ENCODE measurements around the gene USP5. TPM values are rescaled to one million over a fixed set of nuclear protein-coding genes. Genes with fewer than 3 reads are reported as not detected.

USP5 gene
- total RNA-seq, 1 experiment from 2014 or later, result 158 TPM

DNA sequence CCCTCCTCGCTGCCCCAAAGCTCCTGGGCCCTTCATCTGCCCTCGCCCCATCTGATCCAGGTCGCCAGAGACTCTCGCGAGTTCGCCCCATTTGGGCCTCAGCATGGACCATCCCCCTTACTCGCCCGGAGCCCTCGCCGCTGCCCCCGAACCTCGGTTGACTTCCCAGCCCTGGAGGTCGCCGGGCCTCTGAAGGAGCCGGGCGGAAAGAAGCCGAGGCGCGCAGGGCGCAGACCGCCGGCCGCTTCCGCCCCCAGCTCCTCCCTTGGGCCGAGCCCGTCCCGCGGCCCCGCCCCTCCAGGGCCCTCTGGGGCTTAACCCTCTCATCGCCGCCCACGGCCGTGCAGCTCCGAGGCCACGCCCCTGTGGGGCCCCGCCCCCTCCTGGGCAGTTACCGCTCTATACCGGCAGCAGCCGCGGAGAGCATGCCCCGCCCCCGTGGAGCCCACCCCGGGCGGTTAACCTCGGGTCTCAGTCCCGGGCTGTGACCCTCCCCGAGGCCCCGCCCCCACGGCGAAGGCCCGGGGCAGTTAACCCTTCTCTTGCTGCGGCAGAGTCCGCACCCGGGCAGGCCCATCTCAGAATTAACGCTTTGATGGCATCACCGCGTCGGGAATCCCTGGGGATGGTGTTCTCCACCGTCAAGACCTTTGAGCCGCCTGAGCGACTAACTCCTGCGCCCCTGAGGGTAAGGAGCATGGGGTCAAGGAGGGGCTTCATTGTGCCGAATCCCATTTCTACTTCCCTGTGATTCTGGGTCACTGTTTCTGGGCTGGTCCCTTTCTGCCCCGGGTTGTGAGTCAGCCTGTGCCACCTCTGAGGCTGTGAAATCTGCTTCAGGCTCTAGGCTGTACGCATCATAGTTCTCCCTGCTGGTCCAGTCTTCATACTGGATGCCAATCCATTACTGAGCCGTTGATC is 21.4 kb downstream of the USP5 start, which contains the start of gene SPSB2 (continued):
- TF ChIP-seq OVOL2 (CRISPR knock-in tag; IDR thresholded peaks at IDR 0.05; ENCODE audit: borderline replicate concordance) (no peak), CBFB (CRISPR knock-in tag; IDR thresholded peaks at IDR 0.05; ENCODE audit: low read depth) (0 out of 2 replicates have a peak, but pooled peaks have one; percentile 63), ZNF671 (CRISPR knock-in tag; IDR thresholded peaks at IDR 0.05) (no peak), FOXK1 (CRISPR knock-in tag; IDR thresholded peaks at IDR 0.05) (0 out of 2 replicates have a peak, but pooled peaks have one; percentile 32), SMAD3 (CRISPR knock-in tag; IDR thresholded peaks at IDR 0.05; ENCODE audit: borderline replicate concordance) (peak; percentile 68; the same call in 1 of the 2 replicates), NR1H2 (CRISPR knock-in tag; IDR thresholded peaks at IDR 0.05) (no peak), FOXP4 (CRISPR knock-in tag; IDR thresholded peaks at IDR 0.05) (no peak), IRF2 (CRISPR knock-in tag; IDR thresholded peaks at IDR 0.05; ENCODE audit: borderline replicate concordance, low read depth) (no peak), EMX1 (CRISPR knock-in tag; IDR thresholded peaks at IDR 0.05) (no peak), ZNF138 (CRISPR knock-in tag; conservative IDR thresholded peaks at IDR 0.05) (no peak), GTF2I (CRISPR knock-in tag; conservative IDR thresholded peaks at IDR 0.05) (no peak), IRF1 (CRISPR knock-in tag; IDR thresholded peaks at IDR 0.05) (no peak), ARID4B (CRISPR knock-in tag; IDR thresholded peaks at IDR 0.05; ENCODE audit: borderline replicate concordance) (peak; percentile 81; the same call in 1 of the 2 replicates), GABPB1 (CRISPR knock-in tag; IDR thresholded peaks at IDR 0.05) (peak; percentile 51), ZNF423 (CRISPR knock-in tag; IDR thresholded peaks at IDR 0.05) (no peak), STAT6 (CRISPR knock-in tag; conservative IDR thresholded peaks at IDR 0.05; ENCODE audit: low read depth) (no peak), CREB1 (CRISPR knock-in tag; IDR thresholded peaks at IDR 0.05) (0 out of 2 replicates have a peak, but pooled peaks have one; percentile 19), ZMAT4 (CRISPR knock-in tag; IDR thresholded peaks at IDR 0.05) (no peak)
- TF ChIP-seq, protein P1, sequence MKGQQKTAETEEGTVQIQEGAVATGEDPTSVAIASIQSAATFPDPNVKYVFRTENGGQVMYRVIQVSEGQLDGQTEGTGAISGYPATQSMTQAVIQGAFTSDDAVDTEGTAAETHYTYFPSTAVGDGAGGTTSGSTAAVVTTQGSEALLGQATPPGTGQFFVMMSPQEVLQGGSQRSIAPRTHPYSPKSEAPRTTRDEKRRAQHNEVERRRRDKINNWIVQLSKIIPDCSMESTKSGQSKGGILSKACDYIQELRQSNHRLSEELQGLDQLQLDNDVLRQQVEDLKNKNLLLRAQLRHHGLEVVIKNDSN (CRISPR knock-in tag; IDR thresholded peaks at IDR 0.05), result no peak; the same call in 1 of the 2 replicates
- TF ChIP-seq, protein P2, sequence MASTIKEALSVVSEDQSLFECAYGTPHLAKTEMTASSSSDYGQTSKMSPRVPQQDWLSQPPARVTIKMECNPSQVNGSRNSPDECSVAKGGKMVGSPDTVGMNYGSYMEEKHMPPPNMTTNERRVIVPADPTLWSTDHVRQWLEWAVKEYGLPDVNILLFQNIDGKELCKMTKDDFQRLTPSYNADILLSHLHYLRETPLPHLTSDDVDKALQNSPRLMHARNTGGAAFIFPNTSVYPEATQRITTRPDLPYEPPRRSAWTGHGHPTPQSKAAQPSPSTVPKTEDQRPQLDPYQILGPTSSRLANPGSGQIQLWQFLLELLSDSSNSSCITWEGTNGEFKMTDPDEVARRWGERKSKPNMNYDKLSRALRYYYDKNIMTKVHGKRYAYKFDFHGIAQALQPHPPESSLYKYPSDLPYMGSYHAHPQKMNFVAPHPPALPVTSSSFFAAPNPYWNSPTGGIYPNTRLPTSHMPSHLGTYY (CRISPR knock-in tag; IDR thresholded peaks at IDR 0.05), result no peak
- TF ChIP-seq, protein P3, sequence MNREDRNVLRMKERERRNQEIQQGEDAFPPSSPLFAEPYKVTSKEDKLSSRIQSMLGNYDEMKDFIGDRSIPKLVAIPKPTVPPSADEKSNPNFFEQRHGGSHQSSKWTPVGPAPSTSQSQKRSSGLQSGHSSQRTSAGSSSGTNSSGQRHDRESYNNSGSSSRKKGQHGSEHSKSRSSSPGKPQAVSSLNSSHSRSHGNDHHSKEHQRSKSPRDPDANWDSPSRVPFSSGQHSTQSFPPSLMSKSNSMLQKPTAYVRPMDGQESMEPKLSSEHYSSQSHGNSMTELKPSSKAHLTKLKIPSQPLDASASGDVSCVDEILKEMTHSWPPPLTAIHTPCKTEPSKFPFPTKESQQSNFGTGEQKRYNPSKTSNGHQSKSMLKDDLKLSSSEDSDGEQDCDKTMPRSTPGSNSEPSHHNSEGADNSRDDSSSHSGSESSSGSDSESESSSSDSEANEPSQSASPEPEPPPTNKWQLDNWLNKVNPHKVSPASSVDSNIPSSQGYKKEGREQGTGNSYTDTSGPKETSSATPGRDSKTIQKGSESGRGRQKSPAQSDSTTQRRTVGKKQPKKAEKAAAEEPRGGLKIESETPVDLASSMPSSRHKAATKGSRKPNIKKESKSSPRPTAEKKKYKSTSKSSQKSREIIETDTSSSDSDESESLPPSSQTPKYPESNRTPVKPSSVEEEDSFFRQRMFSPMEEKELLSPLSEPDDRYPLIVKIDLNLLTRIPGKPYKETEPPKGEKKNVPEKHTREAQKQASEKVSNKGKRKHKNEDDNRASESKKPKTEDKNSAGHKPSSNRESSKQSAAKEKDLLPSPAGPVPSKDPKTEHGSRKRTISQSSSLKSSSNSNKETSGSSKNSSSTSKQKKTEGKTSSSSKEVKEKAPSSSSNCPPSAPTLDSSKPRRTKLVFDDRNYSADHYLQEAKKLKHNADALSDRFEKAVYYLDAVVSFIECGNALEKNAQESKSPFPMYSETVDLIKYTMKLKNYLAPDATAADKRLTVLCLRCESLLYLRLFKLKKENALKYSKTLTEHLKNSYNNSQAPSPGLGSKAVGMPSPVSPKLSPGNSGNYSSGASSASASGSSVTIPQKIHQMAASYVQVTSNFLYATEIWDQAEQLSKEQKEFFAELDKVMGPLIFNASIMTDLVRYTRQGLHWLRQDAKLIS (CRISPR knock-in tag; IDR thresholded peaks at IDR 0.05; ENCODE audit: borderline replicate concordance), result no peak

Data from WTC11 (cell line).